BLaER1 (cell line): ENCODE data around the gene CHERP.

Source experiments
- H3K27ac ChIP-seq: shearing (Covaris generic); formaldehyde crosslinking; 2 replicates; pipeline ENCODE4 v1.8.1; 2022
- H3K27me3 ChIP-seq: shearing (Covaris generic); formaldehyde crosslinking; 2 replicates; pipeline ENCODE4 v1.8.1; 2022
- H3K36me3 ChIP-seq: shearing (Covaris generic); formaldehyde crosslinking; 2 replicates; pipeline ENCODE4 v1.8.1; 2022
- H3K4me1 ChIP-seq: shearing (Covaris generic); formaldehyde crosslinking; 2 replicates; pipeline ENCODE4 v1.8.1; 2022
- H3K4me2 ChIP-seq: shearing (Covaris generic); formaldehyde crosslinking; 2 replicates; pipeline ENCODE4 v1.8.1; 2022
- H3K4me3 ChIP-seq: shearing (Covaris generic); formaldehyde crosslinking; 2 replicates; pipeline ENCODE4 v1.8.1; 2022
- H3K9ac ChIP-seq: shearing (Covaris generic); formaldehyde crosslinking; 2 replicates; pipeline ENCODE4 v1.8.1; 2022
- H3K9me3 ChIP-seq: shearing (Covaris generic); formaldehyde crosslinking; 2 replicates; pipeline ENCODE4 v1.8.1; 2022
- H4K20me1 ChIP-seq: shearing (Covaris generic); formaldehyde crosslinking; 2 replicates; pipeline ENCODE4 v1.8.1; 2022
- Cebpa-rat ChIP-seq: shearing (Covaris generic); IDR thresholded peaks from 2 replicates; pipeline ENCODE4 v1.8.1; 2022

Gene CHERP

DNA sequence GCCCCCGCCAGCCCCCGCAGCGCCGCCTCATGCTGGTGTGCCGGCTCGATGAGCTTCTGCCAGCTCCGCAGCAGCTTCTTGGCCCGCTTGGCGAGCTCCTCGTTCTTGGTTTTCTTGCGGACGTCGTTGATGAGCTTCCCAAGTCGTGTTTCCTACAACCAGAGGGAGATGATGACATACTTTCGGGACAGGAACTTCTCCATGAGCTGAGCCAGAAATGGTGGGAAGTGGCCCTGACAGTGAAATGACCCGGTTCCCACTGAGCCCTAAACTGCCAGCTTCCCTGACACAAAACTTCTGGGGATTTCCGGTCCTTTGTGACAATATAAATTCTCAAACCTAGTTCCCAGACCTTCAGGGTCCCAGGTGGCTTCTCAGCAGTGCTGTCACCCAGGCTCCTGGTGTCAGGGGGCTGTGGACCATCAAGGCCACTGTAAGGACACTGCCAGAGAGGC, 35.3 kb upstream of the CHERP start:
- Histone ChIP-seq H3K36me3 (peaks cover 90% of the 10 kb centered on the region), H4K20me1 (peaks cover 97% of the 10 kb centered on the region), H3K9ac (no peak overlapping the region)

DNA sequence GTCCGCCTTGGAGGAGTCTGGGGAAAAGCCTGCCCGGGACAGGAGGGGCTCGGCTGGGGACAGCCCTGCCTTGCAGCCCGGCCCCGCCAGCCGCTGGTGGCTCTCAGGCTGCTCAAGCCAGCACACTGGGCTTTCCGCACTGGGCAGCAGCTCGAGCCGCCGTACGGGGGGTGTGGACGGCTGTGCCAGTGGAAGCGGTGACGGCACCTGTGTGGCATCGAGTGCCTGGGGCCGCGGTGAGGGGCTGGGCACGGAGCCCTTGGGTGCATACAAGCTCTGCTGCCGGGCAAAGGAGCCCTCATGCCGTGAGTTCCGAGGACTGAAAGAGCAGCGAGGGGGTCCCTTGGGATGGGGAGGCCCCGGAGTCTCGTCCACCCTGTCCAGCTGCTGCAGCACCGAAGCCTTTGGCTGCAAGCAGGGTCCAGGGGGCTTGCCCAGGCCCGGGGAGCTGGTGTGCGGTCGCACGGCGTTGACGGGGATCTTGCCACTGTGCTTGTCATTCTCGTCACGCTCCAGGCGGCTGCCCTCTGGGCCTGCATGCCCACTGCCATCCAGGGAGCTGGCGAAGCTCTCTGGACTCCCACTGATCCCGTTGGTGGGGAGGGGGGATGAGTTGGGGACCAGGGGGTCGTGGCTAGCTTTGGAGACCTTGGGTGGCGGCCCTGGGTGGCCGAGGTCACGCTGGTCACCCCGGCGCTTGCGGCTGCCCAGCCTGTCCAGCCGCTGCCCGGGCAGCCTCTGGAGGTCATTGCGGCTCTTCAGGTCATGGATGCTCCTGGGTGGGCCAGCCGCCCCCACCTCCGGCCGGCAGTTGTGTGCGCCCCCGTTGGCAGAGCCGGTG, 34.7 kb upstream of the CHERP start:
- Histone ChIP-seq H3K9ac (no peak overlapping the region), H4K20me1 (peaks cover 91% of the 10 kb centered on the region), H3K27ac (no peak overlapping the region), H3K36me3 (peaks cover 84% of the 10 kb centered on the region), H3K9me3 (no peaks in the 10 kb centered on the region), H3K4me2 (no peak overlapping the region), H3K27me3 (no peaks in the 10 kb centered on the region), H3K4me3 (no peak overlapping the region), H3K4me1 (peaks cover 55% of the 10 kb centered on the region)
- no peak for TF ChIP-seq Cebpa-rat

More for the DNA sequence above, 35.3 kb upstream of the CHERP start:
- no peak overlapping the region for H3K27ac ChIP-seq
- H3K9me3 ChIP-seq: no peaks in the 10 kb centered on the region
- TF ChIP-seq Cebpa-rat: no peak
- peaks cover 61% of the 10 kb centered on the region for H3K4me1 ChIP-seq
- no peak overlapping the region for H3K4me2 ChIP-seq
- no peaks in the 10 kb centered on the region for H3K27me3 ChIP-seq
- H3K4me3 ChIP-seq: no peak overlapping the region

- peaks cover 75% of the 10 kb centered on the region for H3K36me3 ChIP-seq
Measured at GRCh38 chr19:16575861-16576689, 33.8 kb upstream of the CHERP start.

DNA sequence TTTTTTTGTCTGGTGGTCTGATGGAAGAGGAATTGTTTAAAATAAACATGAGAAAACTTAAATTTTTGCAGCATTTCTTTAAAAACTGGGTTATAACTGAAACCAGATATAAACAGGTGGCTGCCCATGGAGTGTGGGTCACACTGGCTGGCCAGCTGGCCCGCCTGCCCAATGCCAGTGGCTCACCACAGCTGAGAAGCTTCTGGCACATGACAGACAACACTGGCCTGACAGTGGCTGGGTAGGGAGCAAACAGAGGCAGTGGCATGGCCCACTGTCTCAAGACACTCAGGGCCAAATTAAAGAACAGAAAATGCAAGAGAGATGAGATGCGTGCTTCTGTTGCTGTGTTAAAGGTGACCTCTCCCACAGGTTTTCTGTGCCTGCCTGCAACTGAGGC, 33.0 kb upstream of the CHERP start:
- no peak overlapping the region for H3K4me2 ChIP-seq
- peaks cover 71% of the 10 kb centered on the region for H3K36me3 ChIP-seq
- no peaks in the 10 kb centered on the region for H3K9me3 ChIP-seq
- no peak overlapping the region for H3K9ac ChIP-seq
- no peak for TF ChIP-seq Cebpa-rat
- H4K20me1 ChIP-seq: peaks cover 85% of the 10 kb centered on the region
- peaks cover 53% of the 10 kb centered on the region for H3K4me1 ChIP-seq
- H3K27ac ChIP-seq: no peak overlapping the region
- H3K4me3 ChIP-seq: no peak overlapping the region
- H3K27me3 ChIP-seq: no peaks in the 10 kb centered on the region

More at GRCh38 chr19:16575861-16576689, 33.8 kb upstream of the CHERP start:
- Histone ChIP-seq H3K4me3 (no peak overlapping the region), H3K27ac (no peak overlapping the region), H4K20me1 (peaks cover 90% of the 10 kb centered on the region), H3K4me1 (peaks cover 53% of the 10 kb centered on the region), H3K27me3 (no peaks in the 10 kb centered on the region), H3K9ac (no peak overlapping the region), H3K4me2 (no peak overlapping the region), H3K9me3 (no peaks in the 10 kb centered on the region)
- no peak for TF ChIP-seq Cebpa-rat

DNA sequence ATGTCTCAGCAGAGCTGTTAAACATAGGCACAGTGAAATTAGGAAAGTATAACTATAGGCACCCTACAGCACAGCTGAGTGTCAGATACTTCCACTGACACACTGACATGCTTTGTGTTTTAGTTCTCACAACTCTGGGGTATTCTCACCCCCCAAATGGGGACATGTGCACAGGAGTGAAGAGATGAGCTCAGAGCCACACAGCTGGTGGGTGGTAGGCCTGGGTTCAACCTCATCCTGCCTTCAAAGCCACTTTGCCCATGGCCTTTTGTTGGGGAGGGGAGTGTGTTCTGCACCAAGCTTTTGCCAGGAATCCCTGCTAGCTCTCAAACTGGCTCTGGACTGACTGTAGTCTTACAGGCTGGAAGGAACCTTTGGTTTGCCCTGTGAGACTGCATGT, 31.7 kb upstream of the CHERP start:
- peaks cover 72% of the 10 kb centered on the region for H4K20me1 ChIP-seq
- no peaks in the 10 kb centered on the region for H3K27me3 ChIP-seq
- peak overlapping the region; percentile 81 for H3K9ac ChIP-seq
- peak overlapping the region; percentile 98 for H3K4me3 ChIP-seq
- H3K9me3 ChIP-seq: no peaks in the 10 kb centered on the region
- H3K27ac ChIP-seq: no peak overlapping the region
- peaks cover 72% of the 10 kb centered on the region for H3K36me3 ChIP-seq
- peaks cover 42% of the 10 kb centered on the region for H3K4me1 ChIP-seq
- no peak for TF ChIP-seq Cebpa-rat
- peak overlapping the region; percentile 98 for H3K4me2 ChIP-seq

- peak overlapping the region; percentile 81 for H3K9ac ChIP-seq
- peaks cover 42% of the 10 kb centered on the region for H3K4me1 ChIP-seq
- H3K36me3 ChIP-seq: peaks cover 72% of the 10 kb centered on the region
Measured at GRCh38 chr19:16573296-16573695, 31.1 kb upstream of the CHERP start.

GRCh38 chr19:16572332-16573211, 30.3 kb upstream of the CHERP start, which contains the start of gene SLC35E1:
TSS of gene SLC35E1 (minus strand) at chr19:16572415. CDS start at chr19:16572364, 51 bp downstream.
- Histone ChIP-seq H3K27ac (peak within 1 kb of the TSS; percentile 85), H3K36me3 (peaks cover 72% of the 10 kb centered on the region), H4K20me1 (peaks cover 58% of the 10 kb centered on the region), H3K9me3 (no peaks in the 10 kb centered on the region), H3K27me3 (no peaks in the 10 kb centered on the region), H3K4me1 (peaks cover 42% of the 10 kb centered on the region), H3K9ac (peak within 1 kb of the TSS; percentile 81), H3K4me3 (peak within 1 kb of the TSS; percentile 98), H3K4me2 (peak within 1 kb of the TSS; percentile 99)
- no peak for TF ChIP-seq Cebpa-rat

More at GRCh38 chr19:16573296-16573695, 31.1 kb upstream of the CHERP start:
- no peak for TF ChIP-seq Cebpa-rat
- peak overlapping the region; percentile 98 for H3K4me3 ChIP-seq
- no peaks in the 10 kb centered on the region for H3K9me3 ChIP-seq
- no peaks in the 10 kb centered on the region for H3K27me3 ChIP-seq
- peak overlapping the region; percentile 98 for H3K4me2 ChIP-seq
- peaks cover 66% of the 10 kb centered on the region for H4K20me1 ChIP-seq
- peak overlapping the region; percentile 79 for H3K27ac ChIP-seq

DNA sequence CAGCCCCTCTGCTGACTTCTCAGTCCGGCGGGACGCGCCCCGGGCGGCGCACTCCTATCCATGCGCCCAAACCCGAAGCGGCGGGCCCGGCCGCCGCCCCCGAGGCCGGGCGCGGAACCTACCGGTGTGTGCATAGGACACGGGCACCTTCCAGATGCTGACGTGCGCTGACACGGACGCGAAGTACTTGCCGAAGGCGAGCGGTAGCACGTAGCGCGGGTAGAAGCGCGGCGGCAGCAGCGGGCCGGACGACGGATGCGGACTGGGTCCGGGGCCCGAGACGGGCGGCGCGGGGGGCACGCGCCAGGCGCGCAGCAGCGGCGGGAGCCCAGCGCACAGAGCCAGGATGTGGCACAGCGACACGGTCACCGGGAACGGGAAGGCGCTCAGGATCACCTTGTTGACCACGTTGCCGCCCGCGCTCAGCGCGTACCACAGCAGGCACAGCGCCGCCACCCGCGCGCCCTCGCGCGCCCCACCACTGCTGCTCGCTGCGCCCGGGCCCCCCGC, 29.6 kb upstream of the CHERP start:
- no peaks in the 10 kb centered on the region for H3K27me3 ChIP-seq
- no peak for TF ChIP-seq Cebpa-rat
- H3K36me3 ChIP-seq: peaks cover 72% of the 10 kb centered on the region
- peaks cover 51% of the 10 kb centered on the region for H4K20me1 ChIP-seq
- H3K4me2 ChIP-seq: peak overlapping the region; percentile 99
- H3K4me3 ChIP-seq: peak overlapping the region; percentile 98
- peak overlapping the region; percentile 85 for H3K27ac ChIP-seq
- peaks cover 42% of the 10 kb centered on the region for H3K4me1 ChIP-seq
- peak overlapping the region; percentile 81 for H3K9ac ChIP-seq
- peaks cover 3% of the 10 kb centered on the region; the same call in 1 of the 2 replicates for H3K9me3 ChIP-seq

DNA sequence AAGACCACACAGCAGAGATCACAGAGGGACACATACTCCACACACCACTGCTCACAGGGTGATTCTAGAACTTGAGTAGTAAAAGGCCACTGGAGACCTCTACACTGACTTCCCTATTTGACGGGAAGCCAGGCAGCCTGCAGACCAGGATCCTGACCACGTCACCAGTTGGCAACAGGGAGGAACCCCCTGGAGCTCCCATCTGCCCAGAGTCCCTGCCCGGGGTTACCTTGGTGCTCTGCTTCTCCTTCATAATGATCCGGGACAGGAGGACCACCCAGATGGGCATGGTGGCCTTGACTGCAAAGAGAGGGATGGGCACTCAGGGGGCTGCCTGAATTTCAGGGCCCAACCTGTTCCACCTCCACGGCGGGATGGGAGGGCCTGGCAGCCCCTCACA, 29.0 kb upstream of the CHERP start:
- TF ChIP-seq Cebpa-rat: no peak
- peaks cover 46% of the 10 kb centered on the region for H3K4me1 ChIP-seq
- peak overlapping the region; percentile 99 for H3K4me2 ChIP-seq
- H3K4me3 ChIP-seq: peak overlapping the region; percentile 98
- H3K9me3 ChIP-seq: peaks cover 3% of the 10 kb centered on the region; the same call in 1 of the 2 replicates
- H3K27me3 ChIP-seq: no peaks in the 10 kb centered on the region
- peak overlapping the region; percentile 85 for H3K27ac ChIP-seq
- peaks cover 45% of the 10 kb centered on the region for H4K20me1 ChIP-seq
- peaks cover 72% of the 10 kb centered on the region for H3K36me3 ChIP-seq
- H3K9ac ChIP-seq: peak overlapping the region; percentile 81
